ENCODE data around the gene WNT1.

The WNT1 gene

DNA sequence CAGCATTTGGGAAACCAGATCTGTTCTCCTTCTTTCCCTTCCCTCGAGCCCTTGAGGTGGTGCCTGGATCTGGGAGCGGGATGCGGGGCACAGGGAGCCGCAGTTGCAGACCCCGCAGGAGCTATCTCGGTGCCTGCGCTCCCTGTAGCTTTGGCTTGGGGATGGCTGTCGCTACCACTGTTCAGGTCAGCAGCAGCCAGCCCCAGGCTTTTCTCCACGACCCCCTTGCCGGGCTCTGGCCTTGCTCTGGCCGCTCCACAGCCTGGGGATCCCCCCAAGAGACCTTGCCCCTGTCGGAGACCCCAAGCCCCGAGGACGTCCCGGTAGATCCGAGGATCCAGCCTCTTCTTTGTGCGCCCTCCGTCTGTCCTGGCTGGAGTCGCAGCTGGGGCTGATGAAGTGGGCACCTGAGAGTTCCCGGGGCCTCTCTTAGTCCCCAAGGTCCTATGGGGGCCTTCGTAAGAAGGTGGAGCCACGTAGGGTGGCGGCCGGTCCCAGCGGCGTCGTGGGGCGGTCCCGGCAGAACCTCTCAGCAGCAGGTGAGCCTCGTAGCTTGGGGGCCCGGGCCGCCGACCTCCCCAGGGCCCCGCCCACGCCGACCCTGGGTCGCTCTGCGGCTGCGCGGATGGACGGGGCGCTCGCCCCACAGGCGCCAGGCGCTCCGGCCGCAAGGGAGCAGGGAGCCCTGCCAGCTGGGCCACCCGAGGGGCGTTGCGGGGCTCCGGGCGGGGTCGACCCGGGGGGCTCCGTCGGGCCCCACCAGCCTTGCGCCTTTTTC is 19.8 kb downstream of the WNT1 start:
- TF ChIP-seq CEBPB (IDR thresholded peaks at IDR 0.05) (no peak), TCF12 (IDR thresholded peaks at IDR 0.05; ENCODE audit: low read depth) (no peak), MAX (IDR thresholded peaks at IDR 0.05) (no peak), NFIC (IDR thresholded peaks at IDR 0.05) (no peak), ZBTB7A (IDR thresholded peaks at IDR 0.05; ENCODE audit: low read depth) (no peak), TEAD4 (IDR thresholded peaks at IDR 0.05) (no peak), RAD21 (IDR thresholded peaks at IDR 0.05; ENCODE audit: low read depth) (no peak), TAF1 (IDR thresholded peaks at IDR 0.05; ENCODE audit: low read depth) (no peak), EGR1 (IDR thresholded peaks at IDR 0.05) (no peak), CREB1 (IDR thresholded peaks at IDR 0.05; ENCODE audit: low read depth) (no peak), EP300 (IDR thresholded peaks at IDR 0.05; ENCODE audit: borderline replicate concordance) (no peak), YY1 (IDR thresholded peaks at IDR 0.05; ENCODE audit: low read depth) (no peak), FOXM1 (IDR thresholded peaks at IDR 0.05; ENCODE audit: borderline replicate concordance, low read depth) (no peak)
- TF ChIP-seq, protein P1, sequence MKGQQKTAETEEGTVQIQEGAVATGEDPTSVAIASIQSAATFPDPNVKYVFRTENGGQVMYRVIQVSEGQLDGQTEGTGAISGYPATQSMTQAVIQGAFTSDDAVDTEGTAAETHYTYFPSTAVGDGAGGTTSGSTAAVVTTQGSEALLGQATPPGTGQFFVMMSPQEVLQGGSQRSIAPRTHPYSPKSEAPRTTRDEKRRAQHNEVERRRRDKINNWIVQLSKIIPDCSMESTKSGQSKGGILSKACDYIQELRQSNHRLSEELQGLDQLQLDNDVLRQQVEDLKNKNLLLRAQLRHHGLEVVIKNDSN (IDR thresholded peaks at IDR 0.05): no peak
- TF ChIP-seq, protein P2, sequence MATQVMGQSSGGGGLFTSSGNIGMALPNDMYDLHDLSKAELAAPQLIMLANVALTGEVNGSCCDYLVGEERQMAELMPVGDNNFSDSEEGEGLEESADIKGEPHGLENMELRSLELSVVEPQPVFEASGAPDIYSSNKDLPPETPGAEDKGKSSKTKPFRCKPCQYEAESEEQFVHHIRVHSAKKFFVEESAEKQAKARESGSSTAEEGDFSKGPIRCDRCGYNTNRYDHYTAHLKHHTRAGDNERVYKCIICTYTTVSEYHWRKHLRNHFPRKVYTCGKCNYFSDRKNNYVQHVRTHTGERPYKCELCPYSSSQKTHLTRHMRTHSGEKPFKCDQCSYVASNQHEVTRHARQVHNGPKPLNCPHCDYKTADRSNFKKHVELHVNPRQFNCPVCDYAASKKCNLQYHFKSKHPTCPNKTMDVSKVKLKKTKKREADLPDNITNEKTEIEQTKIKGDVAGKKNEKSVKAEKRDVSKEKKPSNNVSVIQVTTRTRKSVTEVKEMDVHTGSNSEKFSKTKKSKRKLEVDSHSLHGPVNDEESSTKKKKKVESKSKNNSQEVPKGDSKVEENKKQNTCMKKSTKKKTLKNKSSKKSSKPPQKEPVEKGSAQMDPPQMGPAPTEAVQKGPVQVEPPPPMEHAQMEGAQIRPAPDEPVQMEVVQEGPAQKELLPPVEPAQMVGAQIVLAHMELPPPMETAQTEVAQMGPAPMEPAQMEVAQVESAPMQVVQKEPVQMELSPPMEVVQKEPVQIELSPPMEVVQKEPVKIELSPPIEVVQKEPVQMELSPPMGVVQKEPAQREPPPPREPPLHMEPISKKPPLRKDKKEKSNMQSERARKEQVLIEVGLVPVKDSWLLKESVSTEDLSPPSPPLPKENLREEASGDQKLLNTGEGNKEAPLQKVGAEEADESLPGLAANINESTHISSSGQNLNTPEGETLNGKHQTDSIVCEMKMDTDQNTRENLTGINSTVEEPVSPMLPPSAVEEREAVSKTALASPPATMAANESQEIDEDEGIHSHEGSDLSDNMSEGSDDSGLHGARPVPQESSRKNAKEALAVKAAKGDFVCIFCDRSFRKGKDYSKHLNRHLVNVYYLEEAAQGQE (IDR thresholded peaks at IDR 0.05; ENCODE audit: low read depth): no peak

GRCh38 chr12:48998497-48999353 is 20.6 kb downstream of the WNT1 start:
- TF ChIP-seq NFIC (IDR thresholded peaks at IDR 0.05): no peak
- TF ChIP-seq, protein P2 (IDR thresholded peaks at IDR 0.05; ENCODE audit: low read depth): no peak
- no peak for TF ChIP-seq ZBTB7A (IDR thresholded peaks at IDR 0.05; ENCODE audit: low read depth)
- no peak for TF ChIP-seq EP300 (IDR thresholded peaks at IDR 0.05; ENCODE audit: borderline replicate concordance)
- TF ChIP-seq EGR1 (IDR thresholded peaks at IDR 0.05): no peak
- TF ChIP-seq FOXM1 (IDR thresholded peaks at IDR 0.05; ENCODE audit: borderline replicate concordance, low read depth): no peak

DNA sequence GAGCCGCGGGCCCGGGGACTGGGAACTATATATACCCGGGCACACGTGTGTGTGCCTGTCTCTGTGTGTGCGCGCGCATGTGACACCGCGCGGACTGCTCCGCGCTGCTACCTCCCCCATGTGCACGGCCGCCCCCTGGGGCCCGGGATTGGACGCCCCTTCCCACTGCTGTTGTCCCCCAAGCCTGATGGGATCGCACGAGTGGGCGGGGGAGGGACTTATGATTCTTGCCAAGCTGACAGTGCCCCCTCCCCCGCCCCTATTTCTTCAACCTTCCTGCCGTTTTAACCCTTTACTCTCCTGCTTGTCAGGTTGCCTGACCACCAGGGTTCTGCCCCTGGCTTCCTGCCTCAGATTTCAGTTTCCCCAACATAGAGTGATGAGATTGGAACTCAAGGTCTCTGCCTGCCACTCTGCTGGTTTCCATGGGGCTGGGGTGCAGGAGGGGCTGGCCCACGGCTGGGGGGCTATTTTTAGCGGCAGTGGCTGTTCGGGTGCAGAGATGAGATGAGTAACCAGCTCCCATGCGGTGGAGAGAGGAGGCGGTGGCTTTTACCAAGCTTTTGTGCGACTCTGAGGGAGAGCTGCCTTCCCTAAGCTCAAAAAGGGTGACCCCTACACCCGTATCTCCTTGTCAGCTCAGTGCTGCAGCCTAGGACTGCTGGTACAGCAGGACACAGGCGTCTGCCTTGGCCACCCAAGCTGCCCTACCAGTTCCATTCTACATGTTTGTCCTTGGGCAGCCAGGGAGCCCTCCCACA is 21.4 kb downstream of the WNT1 start, which contains the start of gene DDN:
Gene DDN, minus strand, starts transcription at position 5 of the 761 bp plus-strand sequence. CDS start 88 bp downstream, outside the sequence.
- TF ChIP-seq NFIC (IDR thresholded peaks at IDR 0.05): no peak
- TF ChIP-seq, protein P1 (IDR thresholded peaks at IDR 0.05): peak; percentile 38; the same call in 1 of the 2 replicates
- no peak for TF ChIP-seq EGR1 (IDR thresholded peaks at IDR 0.05)
- TF ChIP-seq FOXM1 (IDR thresholded peaks at IDR 0.05; ENCODE audit: borderline replicate concordance, low read depth): no peak
- TF ChIP-seq MAX (IDR thresholded peaks at IDR 0.05): peak; percentile 80
- TF ChIP-seq EP300 (IDR thresholded peaks at IDR 0.05; ENCODE audit: borderline replicate concordance): no peak
- TF ChIP-seq CREB1 (IDR thresholded peaks at IDR 0.05; ENCODE audit: low read depth): no peak
- peak; percentile 99 for TF ChIP-seq ZBTB7A (IDR thresholded peaks at IDR 0.05; ENCODE audit: low read depth)
- TF ChIP-seq TEAD4 (IDR thresholded peaks at IDR 0.05): no peak
- no peak for TF ChIP-seq YY1 (IDR thresholded peaks at IDR 0.05; ENCODE audit: low read depth)

DNA sequence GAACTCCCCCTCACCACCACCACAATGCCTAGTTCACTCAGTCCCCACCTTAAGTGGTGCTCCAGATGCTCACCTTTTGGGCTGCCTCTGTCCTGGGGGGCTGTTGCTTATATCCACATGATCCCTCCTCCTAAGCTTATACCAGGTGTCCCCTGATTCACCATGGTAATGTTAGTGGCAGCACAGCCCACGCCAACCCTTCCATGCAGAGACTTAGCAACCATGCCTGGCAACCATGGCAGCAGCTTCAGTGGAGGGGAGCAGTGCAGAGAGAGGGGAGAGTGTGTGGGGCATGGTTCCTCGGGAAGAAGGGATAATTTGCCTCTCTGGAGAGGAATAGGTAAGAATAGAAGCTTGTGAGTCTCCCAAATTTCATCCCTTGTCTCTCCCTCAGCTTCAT is 22.2 kb downstream of the WNT1 start:
- TF ChIP-seq CEBPB (IDR thresholded peaks at IDR 0.05) (no peak), EP300 (IDR thresholded peaks at IDR 0.05; ENCODE audit: borderline replicate concordance) (no peak), MAX (IDR thresholded peaks at IDR 0.05) (no peak), FOXM1 (IDR thresholded peaks at IDR 0.05; ENCODE audit: borderline replicate concordance, low read depth) (no peak), ZBTB7A (IDR thresholded peaks at IDR 0.05; ENCODE audit: low read depth) (no peak), YY1 (IDR thresholded peaks at IDR 0.05; ENCODE audit: low read depth) (no peak), EGR1 (IDR thresholded peaks at IDR 0.05) (no peak), NFIC (IDR thresholded peaks at IDR 0.05) (no peak), CREB1 (IDR thresholded peaks at IDR 0.05; ENCODE audit: low read depth) (no peak)
- TF ChIP-seq, protein P1 (IDR thresholded peaks at IDR 0.05): no peak
